WTC11 (cell line): ENCODE data around the gene CDC23.

Experiments used
- GABPB1 ChIP-seq: sonication (generic); formaldehyde crosslinking; IDR thresholded peaks from 2 replicates; pipeline ENCODE4 v1.8.1; 2023; ENCODE audit warnings: mild to moderate bottlenecking, missing genetic modification reagents
- TEAD4 ChIP-seq: sonication (generic); formaldehyde crosslinking; IDR thresholded peaks from 2 replicates; pipeline ENCODE4 v1.8.0; 2022; ENCODE audit warnings: mild to moderate bottlenecking, missing genetic modification reagents
- TF ChIP-seq, protein P1 (sequence below): fragments of 200-600 bp; IDR thresholded peaks from 2 replicates; pipeline ENCODE4 v1.8.0; 2022; ENCODE audit warnings: antibody characterized with exemption
- TF ChIP-seq, protein P2 (sequence below): sonication (generic); formaldehyde crosslinking; IDR thresholded peaks from 2 replicates; pipeline ENCODE4 v1.8.1; 2022; ENCODE audit warnings: low read depth, mild to moderate bottlenecking, moderate library complexity, missing genetic modification reagents, borderline replicate concordance

DNA sequence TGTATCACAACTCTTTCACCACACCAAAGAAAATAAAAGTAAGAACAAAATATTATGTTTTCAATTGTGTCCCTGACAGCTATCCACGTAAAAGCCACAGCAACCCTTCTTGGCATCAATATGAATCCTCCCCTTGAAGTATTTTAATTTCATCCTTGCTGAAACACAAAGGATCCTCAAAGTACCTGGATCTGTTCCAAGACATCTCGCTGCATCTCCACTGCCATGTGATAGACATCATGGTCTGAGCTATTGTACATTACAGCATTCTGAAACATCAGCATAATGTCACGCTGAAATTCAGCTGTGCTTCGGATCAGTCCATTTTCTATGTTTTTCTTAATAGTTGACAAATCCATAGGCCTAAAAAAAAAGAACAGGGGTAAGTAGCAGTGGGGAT, 52.4 kb downstream of the CDC23 start:
- TF ChIP-seq, protein P1, sequence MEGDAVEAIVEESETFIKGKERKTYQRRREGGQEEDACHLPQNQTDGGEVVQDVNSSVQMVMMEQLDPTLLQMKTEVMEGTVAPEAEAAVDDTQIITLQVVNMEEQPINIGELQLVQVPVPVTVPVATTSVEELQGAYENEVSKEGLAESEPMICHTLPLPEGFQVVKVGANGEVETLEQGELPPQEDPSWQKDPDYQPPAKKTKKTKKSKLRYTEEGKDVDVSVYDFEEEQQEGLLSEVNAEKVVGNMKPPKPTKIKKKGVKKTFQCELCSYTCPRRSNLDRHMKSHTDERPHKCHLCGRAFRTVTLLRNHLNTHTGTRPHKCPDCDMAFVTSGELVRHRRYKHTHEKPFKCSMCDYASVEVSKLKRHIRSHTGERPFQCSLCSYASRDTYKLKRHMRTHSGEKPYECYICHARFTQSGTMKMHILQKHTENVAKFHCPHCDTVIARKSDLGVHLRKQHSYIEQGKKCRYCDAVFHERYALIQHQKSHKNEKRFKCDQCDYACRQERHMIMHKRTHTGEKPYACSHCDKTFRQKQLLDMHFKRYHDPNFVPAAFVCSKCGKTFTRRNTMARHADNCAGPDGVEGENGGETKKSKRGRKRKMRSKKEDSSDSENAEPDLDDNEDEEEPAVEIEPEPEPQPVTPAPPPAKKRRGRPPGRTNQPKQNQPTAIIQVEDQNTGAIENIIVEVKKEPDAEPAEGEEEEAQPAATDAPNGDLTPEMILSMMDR: no peak
- TF ChIP-seq, protein P2, sequence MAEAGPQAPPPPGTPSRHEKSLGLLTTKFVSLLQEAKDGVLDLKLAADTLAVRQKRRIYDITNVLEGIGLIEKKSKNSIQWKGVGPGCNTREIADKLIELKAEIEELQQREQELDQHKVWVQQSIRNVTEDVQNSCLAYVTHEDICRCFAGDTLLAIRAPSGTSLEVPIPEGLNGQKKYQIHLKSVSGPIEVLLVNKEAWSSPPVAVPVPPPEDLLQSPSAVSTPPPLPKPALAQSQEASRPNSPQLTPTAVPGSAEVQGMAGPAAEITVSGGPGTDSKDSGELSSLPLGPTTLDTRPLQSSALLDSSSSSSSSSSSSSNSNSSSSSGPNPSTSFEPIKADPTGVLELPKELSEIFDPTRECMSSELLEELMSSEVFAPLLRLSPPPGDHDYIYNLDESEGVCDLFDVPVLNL (CRISPR knock-in tag): no peak
- no peak for TF ChIP-seq TEAD4 (CRISPR knock-in tag)
- TF ChIP-seq GABPB1 (CRISPR knock-in tag): no peak
